HG02970 (cell line): ENCODE data around the gene RNF186.
"Not testable (repeated sequence)": the region's sequence is repeated elsewhere in the genome, so short reads cannot be mapped to it uniquely, and the experiment has no call there.

Experiments used
- ATAC-seq: cut with Tn5 transposase; IDR thresholded peaks from one replicate; pipeline ENCODE4 v1.9.1; 2021; ENCODE audit warnings: mild to moderate bottlenecking, moderate library complexity, moderate number of reproducible peaks; ENCODE audit not compliant: unreplicated experiment, low FRiP score

Gene RNF186

GRCh38 chr1:19814681-19815503, at the start of gene RNF186:
RNF186 (minus strand) TSS chr1:19815283; CDS start chr1:19815101, 182 bp downstream.
- ATAC-seq, result no peak

GRCh38 chr1:19864570-19865160, 49.6 kb upstream of the RNF186 start:
- no peak for ATAC-seq

GRCh38 chr1:19862944-19863343, 47.9 kb upstream of the RNF186 start:
- ATAC-seq, result no peak

GRCh38 chr1:19861842-19862530, 46.9 kb upstream of the RNF186 start:
- no peak for ATAC-seq

GRCh38 chr1:19861034-19861433, 46.0 kb upstream of the RNF186 start:
- no peak for ATAC-seq

GRCh38 chr1:19860418-19860817, 45.3 kb upstream of the RNF186 start:
- no peak for ATAC-seq

- no peak for ATAC-seq
These were observed 44.8 kb upstream of the RNF186 start for GRCh38 chr1:19859876-19860275.

- ATAC-seq, result no peak
These were observed 43.8 kb upstream of the RNF186 start for GRCh38 chr1:19858893-19859292.

GRCh38 chr1:19854866-19855265, 39.8 kb upstream of the RNF186 start:
- no peak for ATAC-seq

- no peak for ATAC-seq
These were observed 37.0 kb upstream of the RNF186 start for GRCh38 chr1:19852036-19852435.

- no peak for ATAC-seq
These were observed 35.1 kb upstream of the RNF186 start for GRCh38 chr1:19850214-19850613.

- not testable (repeated sequence) for ATAC-seq
These were observed 34.2 kb upstream of the RNF186 start for GRCh38 chr1:19849307-19849706.

- ATAC-seq, result not testable (repeated sequence)
These were observed 32.3 kb upstream of the RNF186 start for GRCh38 chr1:19847334-19847733.

GRCh38 chr1:19846338-19846737, 31.3 kb upstream of the RNF186 start:
- no peak for ATAC-seq

GRCh38 chr1:19845555-19845954, 30.5 kb upstream of the RNF186 start:
- ATAC-seq, result no peak

GRCh38 chr1:19844731-19845495, 29.8 kb upstream of the RNF186 start:
- ATAC-seq, result no peak

- no peak for ATAC-seq
These were observed 25.1 kb upstream of the RNF186 start for GRCh38 chr1:19840228-19840627.

- ATAC-seq, result no peak
These were observed 22.8 kb upstream of the RNF186 start for GRCh38 chr1:19837866-19838265.

GRCh38 chr1:19835578-19835977, 20.5 kb upstream of the RNF186 start:
- ATAC-seq, result no peak

- ATAC-seq, result no peak
These were observed 16.4 kb upstream of the RNF186 start for GRCh38 chr1:19831441-19831840.

GRCh38 chr1:19828546-19828945, 13.5 kb upstream of the RNF186 start:
- ATAC-seq, result no peak
